Neural progenitor cell (in vitro differentiated cells): Measurements from ENCODE around the gene USP48. TPM values are rescaled to one million over a fixed set of nuclear protein-coding genes. Genes with fewer than 3 reads are reported as not detected.
"Not testable (repeated sequence)": the region's sequence is repeated elsewhere in the genome, so short reads cannot be mapped to it uniquely, and the experiment has no call there.

ENCODE experiments used
- DNase-seq: peaks from one replicate; pipeline ENCODE4 v3.0.0-alpha.2; 2016; ENCODE audit warnings: low spot score
- H2AFZ ChIP-seq: fragments of 200-600 bp; sonication (generic); replicated peaks from 2 replicates; pipeline ENCODE4 v1.6.1; 2016; ENCODE audit warnings: antibody characterized with exemption
- H3F3A ChIP-seq: fragments of 200-600 bp; sonication (generic); 2 replicates; pipeline ENCODE4 v1.6.1; 2016; ENCODE audit warnings: antibody characterized with exemption, low read depth
- H3K27ac ChIP-seq: fragments of 200-600 bp; sonication (generic); 2 replicates; pipeline ENCODE4 v1.5.1; 2016; ENCODE audit warnings: mild to moderate bottlenecking
- H3K27me3 ChIP-seq: fragments of 200-600 bp; sonication (generic); 2 replicates; pipeline ENCODE4 v1.6.1; 2016; ENCODE audit warnings: mild to moderate bottlenecking, moderate library complexity
- H3K36me3 ChIP-seq: fragments of 200-600 bp; sonication (generic); 2 replicates; pipeline ENCODE4 v1.5.1; 2016
- H3K4me1 ChIP-seq: fragments of 200-600 bp; sonication (generic); 2 replicates; pipeline ENCODE4 v1.6.1; 2016; ENCODE audit warnings: mixed run types
- H3K4me2 ChIP-seq: fragments of 200-600 bp; sonication (generic); 2 replicates; pipeline ENCODE4 v1.6.1; 2016
- H3K4me3 ChIP-seq: fragments of 200-600 bp; sonication (generic); 2 replicates; pipeline ENCODE4 v1.5.1; 2016
- H3K79me2 ChIP-seq: fragments of 200-600 bp; sonication (generic); 2 replicates; pipeline ENCODE4 v1.6.1; 2016; ENCODE audit warnings: low read depth
- H3K9ac ChIP-seq: fragments of 200-600 bp; sonication (generic); 2 replicates; pipeline ENCODE4 v1.6.1; 2016
- H3K9me3 ChIP-seq: fragments of 200-600 bp; sonication (generic); 2 replicates; pipeline ENCODE4 v1.5.1; 2016; ENCODE audit warnings: low read depth
- H4K20me1 ChIP-seq: fragments of 200-600 bp; sonication (generic); 2 replicates; pipeline ENCODE4 v1.6.1; 2016; ENCODE audit warnings: low read depth
- H3K27ac Mint-ChIP-seq: 3 replicates; pipeline ENCODE4 v1.8.0; 2021; ENCODE audit warnings: mixed read lengths
- H3K27me3 Mint-ChIP-seq: 2 replicates; pipeline ENCODE4 v1.8.0; 2022; ENCODE audit warnings: low read depth, mild to moderate bottlenecking, inconsistent platforms, moderate library complexity, mixed read lengths; ENCODE audit not compliant: insufficient read depth
- H3K36me3 Mint-ChIP-seq: 3 replicates; pipeline ENCODE4 v1.8.0; 2021; ENCODE audit warnings: mixed read lengths
- H3K4me1 Mint-ChIP-seq: 3 replicates; pipeline ENCODE4 v1.8.0; 2021; ENCODE audit warnings: mixed read lengths
- H3K4me3 Mint-ChIP-seq: 3 replicates; pipeline ENCODE4 v1.8.0; 2021; ENCODE audit warnings: mild to moderate bottlenecking, moderate library complexity, mixed read lengths
- H3K9me3 Mint-ChIP-seq: 3 replicates; pipeline ENCODE4 v1.8.0; 2020; ENCODE audit warnings: mixed read lengths
- EZH2 ChIP-seq: fragments of 200-600 bp; sonication (generic); IDR thresholded peaks from 2 replicates; pipeline ENCODE4 v1.6.1; 2017; ENCODE audit warnings: antibody characterized with exemption, mild to moderate bottlenecking, moderate library complexity
- EZH2phosphoT487 ChIP-seq: fragments of 200-600 bp; sonication (generic); IDR thresholded peaks from 2 replicates; pipeline ENCODE4 v1.6.1; 2017; ENCODE audit warnings: antibody characterized with exemption
- total RNA-seq: library from RNA; depleted of rRNA; stranded (reverse); fragments of >200 nt; gene quantifications from 2 replicates; pipeline ENCODE4 v1.2.3, GENCODE V29; 2015; ENCODE audit warnings: low replicate concordance
- TF ChIP-seq, protein P1 (sequence below): fragments of 200-600 bp; sonication (generic); IDR thresholded peaks from 2 replicates; pipeline ENCODE4 v1.5.1; 2017; ENCODE audit warnings: antibody characterized with exemption, mild to moderate bottlenecking

Gene USP48
- total RNA-seq, 1 donor from 2014 or later: 50.3 TPM

DNA sequence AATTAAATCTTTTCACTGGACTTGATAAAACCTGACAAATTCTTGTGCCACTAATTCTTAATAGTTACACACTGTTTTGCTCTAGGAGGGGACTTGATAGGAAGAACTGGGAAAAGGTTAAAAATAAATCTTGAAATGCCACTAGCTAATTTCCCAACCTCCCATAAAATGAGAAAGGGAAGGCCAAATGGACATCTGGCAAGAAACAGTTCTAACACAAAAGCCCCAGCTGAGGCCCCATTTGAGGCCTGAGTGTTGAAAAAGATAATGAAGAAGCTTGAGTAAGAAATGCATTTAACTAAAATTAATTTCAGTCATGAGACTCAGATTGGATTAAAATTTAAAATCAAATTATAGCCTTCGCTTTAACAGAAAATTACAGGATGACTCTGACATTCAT, 102.6 kb downstream of the USP48 start:
- no peak overlapping the region for H3K9ac ChIP-seq
- peaks cover 2% of the 10 kb centered on the region for H3K27me3 Mint-ChIP-seq
- no peak overlapping the region for H2AFZ ChIP-seq
- no peak for DNase-seq
- H4K20me1 ChIP-seq: no peaks in the 10 kb centered on the region
- H3K9me3 ChIP-seq: no peaks in the 10 kb centered on the region
- peaks cover 18% of the 10 kb centered on the region for H3K36me3 Mint-ChIP-seq
- H3K4me1 Mint-ChIP-seq: peaks cover 8% of the 10 kb centered on the region
- no peak overlapping the region for H3K27ac Mint-ChIP-seq
- no peak overlapping the region for H3K4me3 ChIP-seq
- H3K4me2 ChIP-seq: no peak overlapping the region
- no peak overlapping the region for H3K27ac ChIP-seq
- H3F3A ChIP-seq: no peaks in the 10 kb centered on the region
- H3K36me3 ChIP-seq: no peaks in the 10 kb centered on the region
- H3K4me3 Mint-ChIP-seq: no peak overlapping the region
- peaks cover 10% of the 10 kb centered on the region for H3K9me3 Mint-ChIP-seq
- H3K27me3 ChIP-seq: no peaks in the 10 kb centered on the region
- no peaks in the 10 kb centered on the region for H3K79me2 ChIP-seq
- TF ChIP-seq, protein P1, sequence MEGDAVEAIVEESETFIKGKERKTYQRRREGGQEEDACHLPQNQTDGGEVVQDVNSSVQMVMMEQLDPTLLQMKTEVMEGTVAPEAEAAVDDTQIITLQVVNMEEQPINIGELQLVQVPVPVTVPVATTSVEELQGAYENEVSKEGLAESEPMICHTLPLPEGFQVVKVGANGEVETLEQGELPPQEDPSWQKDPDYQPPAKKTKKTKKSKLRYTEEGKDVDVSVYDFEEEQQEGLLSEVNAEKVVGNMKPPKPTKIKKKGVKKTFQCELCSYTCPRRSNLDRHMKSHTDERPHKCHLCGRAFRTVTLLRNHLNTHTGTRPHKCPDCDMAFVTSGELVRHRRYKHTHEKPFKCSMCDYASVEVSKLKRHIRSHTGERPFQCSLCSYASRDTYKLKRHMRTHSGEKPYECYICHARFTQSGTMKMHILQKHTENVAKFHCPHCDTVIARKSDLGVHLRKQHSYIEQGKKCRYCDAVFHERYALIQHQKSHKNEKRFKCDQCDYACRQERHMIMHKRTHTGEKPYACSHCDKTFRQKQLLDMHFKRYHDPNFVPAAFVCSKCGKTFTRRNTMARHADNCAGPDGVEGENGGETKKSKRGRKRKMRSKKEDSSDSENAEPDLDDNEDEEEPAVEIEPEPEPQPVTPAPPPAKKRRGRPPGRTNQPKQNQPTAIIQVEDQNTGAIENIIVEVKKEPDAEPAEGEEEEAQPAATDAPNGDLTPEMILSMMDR: no peak
- TF ChIP-seq EZH2 (no peak), EZH2phosphoT487 (no peak)
- no peaks in the 10 kb centered on the region for H3K4me1 ChIP-seq

DNA sequence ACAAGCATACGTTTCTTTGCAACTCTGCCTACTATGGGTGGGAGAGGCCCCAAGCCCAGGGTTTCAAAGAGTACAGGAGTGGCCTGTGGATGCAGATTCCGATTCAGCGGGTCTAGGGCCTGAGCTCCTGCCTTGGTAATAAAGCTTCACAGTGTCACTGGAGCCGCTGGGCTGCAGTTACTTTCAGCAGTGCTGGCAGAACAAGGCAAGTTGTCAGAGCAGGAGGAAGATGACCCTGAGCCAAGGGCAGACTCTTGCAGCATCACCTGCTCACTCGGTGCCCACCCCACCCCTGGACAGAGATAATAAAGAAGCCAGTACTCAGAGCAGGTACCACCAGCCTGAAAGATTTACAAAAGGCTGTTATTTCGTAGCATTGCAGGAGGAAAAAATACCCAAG, 105.8 kb downstream of the USP48 start:
- Histone ChIP-seq H3K27me3 (no peaks in the 10 kb centered on the region), H3K4me1 (no peaks in the 10 kb centered on the region), H3F3A (no peaks in the 10 kb centered on the region), H3K36me3 (no peaks in the 10 kb centered on the region), H2AFZ (no peak overlapping the region), H3K79me2 (no peaks in the 10 kb centered on the region), H3K4me2 (no peak overlapping the region), H4K20me1 (no peaks in the 10 kb centered on the region), H3K9ac (no peak overlapping the region), H3K27ac (no peak overlapping the region), H3K9me3 (no peaks in the 10 kb centered on the region), H3K4me3 (no peak overlapping the region)
- TF ChIP-seq EZH2 (no peak), EZH2phosphoT487 (no peak)
- TF ChIP-seq, protein P1: no peak
- Mint-ChIP-seq H3K4me3 (no peak overlapping the region), H3K36me3 (no peaks in the 10 kb centered on the region), H3K27ac (no peak overlapping the region), H3K4me1 (peaks cover 18% of the 10 kb centered on the region), H3K27me3 (peaks cover 2% of the 10 kb centered on the region), H3K9me3 (no peaks in the 10 kb centered on the region)
- no peak for DNase-seq

DNA sequence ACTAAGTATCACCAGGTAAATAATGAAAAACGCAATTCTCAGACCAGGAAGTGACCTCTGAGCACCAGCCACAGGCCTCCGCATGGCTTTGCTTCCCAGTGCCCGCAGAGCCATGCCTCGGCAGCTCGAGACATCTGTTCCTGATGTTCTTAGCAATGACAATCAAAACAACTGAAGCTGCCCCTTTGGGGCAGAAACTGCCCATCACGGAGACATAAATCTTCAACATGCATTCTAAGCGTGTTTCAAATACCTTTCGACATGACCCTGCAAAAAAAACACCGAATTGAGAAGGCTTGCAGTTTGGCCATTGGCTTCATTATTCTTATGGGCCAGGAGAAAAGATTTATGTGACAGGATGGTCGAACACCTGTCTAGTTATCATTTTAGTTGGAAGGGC, 108.0 kb downstream of the USP48 start:
- H3K9me3 Mint-ChIP-seq: no peaks in the 10 kb centered on the region
- TF ChIP-seq EZH2phosphoT487: no peak
- peaks cover 11% of the 10 kb centered on the region for H3K27me3 ChIP-seq
- H3K4me1 Mint-ChIP-seq: peaks cover 32% of the 10 kb centered on the region
- no peaks in the 10 kb centered on the region for H3K36me3 Mint-ChIP-seq
- no peak overlapping the region for H3K27ac ChIP-seq
- H3K4me1 ChIP-seq: no peaks in the 10 kb centered on the region
- no peaks in the 10 kb centered on the region for H3K79me2 ChIP-seq
- H4K20me1 ChIP-seq: no peaks in the 10 kb centered on the region
- peaks cover 10% of the 10 kb centered on the region for H3K27me3 Mint-ChIP-seq
- H3K4me3 Mint-ChIP-seq: no peak overlapping the region
- H2AFZ ChIP-seq: no peak overlapping the region
- peaks cover 11% of the 10 kb centered on the region for H3F3A ChIP-seq
- H3K4me2 ChIP-seq: no peak overlapping the region
- no peak overlapping the region for H3K9ac ChIP-seq
- no peaks in the 10 kb centered on the region for H3K9me3 ChIP-seq
- H3K4me3 ChIP-seq: no peak overlapping the region
- no peak overlapping the region for H3K27ac Mint-ChIP-seq
- H3K36me3 ChIP-seq: no peaks in the 10 kb centered on the region
- DNase-seq: no peak

DNA sequence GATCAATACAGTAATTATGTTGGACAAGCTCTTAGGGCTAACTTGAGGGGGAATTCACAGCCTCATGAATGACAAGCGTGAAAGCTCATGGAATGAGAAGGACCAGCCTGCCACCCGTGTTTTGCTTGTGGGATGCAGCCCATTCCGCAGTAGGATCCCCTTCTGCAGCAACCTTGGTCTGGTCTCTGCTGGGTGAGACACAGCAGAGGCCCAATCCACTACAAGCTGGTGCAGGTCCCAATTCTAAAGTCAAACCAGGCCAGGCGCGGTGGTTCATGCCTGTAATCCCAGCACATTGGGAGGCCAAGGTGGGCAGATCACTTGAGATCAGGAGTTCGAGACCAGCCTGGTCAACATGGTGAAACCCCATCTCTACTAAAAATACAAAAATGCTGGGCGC, 109.1 kb downstream of the USP48 start:
- H3K36me3 ChIP-seq, H3K4me2 ChIP-seq, H3K9ac ChIP-seq, H3K36me3 Mint-ChIP-seq, H3K4me3 Mint-ChIP-seq, H3K4me3 ChIP-seq, H3K4me1 ChIP-seq, H4K20me1 ChIP-seq, H3K79me2 ChIP-seq, H3K9me3 Mint-ChIP-seq, H3K27me3 Mint-ChIP-seq, H3K9me3 ChIP-seq, H3K27ac ChIP-seq, H3K27ac Mint-ChIP-seq, H2AFZ ChIP-seq, DNase-seq: not testable (repeated sequence)
- Histone ChIP-seq H3F3A (peaks cover 11% of the 10 kb centered on the region), H3K27me3 (peaks cover 22% of the 10 kb centered on the region)
- H3K4me1 Mint-ChIP-seq: peaks cover 32% of the 10 kb centered on the region
